ENCODE results near the gene NAT9. TPM values are rescaled to one million over a fixed set of nuclear protein-coding genes. Genes with fewer than 3 reads are reported as not detected.

NAT9 gene
- total RNA-seq, 1 donor from 2014 or later: 48.9 TPM

GRCh38 chr17:74767111-74767516 lies 9.0 kb downstream of the NAT9 start:
- TF ChIP-seq CTCF (IDR thresholded peaks at IDR 0.05): no peak
- Mint-ChIP-seq H3K36me3 (ENCODE audit: low read depth) (peaks cover 10% of the 10 kb centered on the region), H3K9me3 (ENCODE audit: low read depth) (no peaks in the 10 kb centered on the region), H3K4me3 (ENCODE audit: unreplicated experiment) (no peak overlapping the region), H3K27ac (ENCODE audit: unreplicated experiment) (peak overlapping the region; percentile 45), H3K27me3 (ENCODE audit: low read depth) (no peaks in the 10 kb centered on the region), H3K4me1 (ENCODE audit: low read depth) (peaks cover 69% of the 10 kb centered on the region)
- peak; percentile 64 for DNase-seq (ENCODE audit: low spot score)

- no peak for TF ChIP-seq CTCF (IDR thresholded peaks at IDR 0.05)
- no peak overlapping the region for H3K27ac Mint-ChIP-seq (ENCODE audit: unreplicated experiment)
- peaks cover 10% of the 10 kb centered on the region for H3K36me3 Mint-ChIP-seq (ENCODE audit: low read depth)
- no peak overlapping the region for H3K4me3 Mint-ChIP-seq (ENCODE audit: unreplicated experiment)
- no peaks in the 10 kb centered on the region for H3K27me3 Mint-ChIP-seq (ENCODE audit: low read depth)
- no peak for DNase-seq (ENCODE audit: low spot score)
- H3K4me1 Mint-ChIP-seq (ENCODE audit: low read depth): peaks cover 74% of the 10 kb centered on the region
- H3K9me3 Mint-ChIP-seq (ENCODE audit: low read depth): no peaks in the 10 kb centered on the region
Observed at GRCh38 chr17:74766413-74766812, 9.7 kb downstream of the NAT9 start.

- no peak overlapping the region for H3K4me3 Mint-ChIP-seq (ENCODE audit: unreplicated experiment)
- peaks cover 6% of the 10 kb centered on the region for H3K36me3 Mint-ChIP-seq (ENCODE audit: low read depth)
- no peak for DNase-seq (ENCODE audit: low spot score)
- H3K27ac Mint-ChIP-seq (ENCODE audit: unreplicated experiment): peak overlapping the region; percentile 25
- peaks cover 84% of the 10 kb centered on the region for H3K4me1 Mint-ChIP-seq (ENCODE audit: low read depth)
- no peak for TF ChIP-seq CTCF (IDR thresholded peaks at IDR 0.05)
- H3K9me3 Mint-ChIP-seq (ENCODE audit: low read depth): no peaks in the 10 kb centered on the region
- no peaks in the 10 kb centered on the region for H3K27me3 Mint-ChIP-seq (ENCODE audit: low read depth)
Observed at GRCh38 chr17:74764751-74765286, 11.3 kb downstream of the NAT9 start.

- no peaks in the 10 kb centered on the region for H3K27me3 Mint-ChIP-seq (ENCODE audit: low read depth)
- H3K4me1 Mint-ChIP-seq (ENCODE audit: low read depth): peaks cover 88% of the 10 kb centered on the region
- peak overlapping the region; percentile 42 for H3K4me3 Mint-ChIP-seq (ENCODE audit: unreplicated experiment)
- peak; percentile 91 for DNase-seq (ENCODE audit: low spot score)
- H3K36me3 Mint-ChIP-seq (ENCODE audit: low read depth): peaks cover 6% of the 10 kb centered on the region
- no peaks in the 10 kb centered on the region for H3K9me3 Mint-ChIP-seq (ENCODE audit: low read depth)
- no peak for TF ChIP-seq CTCF (IDR thresholded peaks at IDR 0.05)
- peak overlapping the region; percentile 36 for H3K27ac Mint-ChIP-seq (ENCODE audit: unreplicated experiment)
Observed at GRCh38 chr17:74763565-74764387, 12.4 kb downstream of the NAT9 start.

GRCh38 chr17:74761931-74762330 lies 14.2 kb downstream of the NAT9 start:
- peaks cover 1% of the 10 kb centered on the region for H3K36me3 Mint-ChIP-seq (ENCODE audit: low read depth)
- H3K27me3 Mint-ChIP-seq (ENCODE audit: low read depth): no peaks in the 10 kb centered on the region
- peak overlapping the region; percentile 17 for H3K27ac Mint-ChIP-seq (ENCODE audit: unreplicated experiment)
- DNase-seq (ENCODE audit: low spot score): peak; percentile 74
- peaks cover 88% of the 10 kb centered on the region for H3K4me1 Mint-ChIP-seq (ENCODE audit: low read depth)
- TF ChIP-seq CTCF (IDR thresholded peaks at IDR 0.05): no peak
- no peaks in the 10 kb centered on the region for H3K9me3 Mint-ChIP-seq (ENCODE audit: low read depth)
- H3K4me3 Mint-ChIP-seq (ENCODE audit: unreplicated experiment): no peak overlapping the region

Data from chondrocyte (in vitro differentiated cells).